LNCaP clone FGC (cell line): ENCODE data around the gene FOXK1.
A peak's percentile ranks its signal among the peaks of the same experiment; 100 is the strongest.

Experiments used
- DNase-seq: peaks from one replicate; pipeline ENCODE4 v3.0.0-alpha.2; 2011; ENCODE audit warnings: low read depth
- H3K4me3 ChIP-seq: 2 replicates; pipeline ENCODE4 v1.5.1; 2011; ENCODE audit warnings: mild to moderate bottlenecking, low read depth, low read length, control low read depth
- CTCF ChIP-seq: IDR thresholded peaks from 2 replicates; pipeline ENCODE4 v1.5.1; 2012; ENCODE audit warnings: mild to moderate bottlenecking; ENCODE audit not compliant: control insufficient read depth, insufficient read depth; ENCODE audit errors: extremely low read depth

FOXK1 gene

GRCh38 chr7:4744391-4745264 is 62.5 kb downstream of the FOXK1 start:
- DNase-seq = peak; percentile 97
- peak overlapping the region; percentile 28 for H3K4me3 ChIP-seq
- TF ChIP-seq CTCF = no peak

- no peak for TF ChIP-seq CTCF
- DNase-seq = no peak
- H3K4me3 ChIP-seq = peak overlapping the region; percentile 38
These were observed 63.3 kb downstream of the FOXK1 start for GRCh38 chr7:4745265-4745919.

GRCh38 chr7:4745971-4746919 is 64.2 kb downstream of the FOXK1 start:
- DNase-seq = no peak
- no peak for TF ChIP-seq CTCF

GRCh38 chr7:4747013-4747412 is 64.9 kb downstream of the FOXK1 start:
- DNase-seq = no peak
- TF ChIP-seq CTCF = no peak
- no peak overlapping the region for H3K4me3 ChIP-seq

More at GRCh38 chr7:4745971-4746919, 64.2 kb downstream of the FOXK1 start:
- H3K4me3 ChIP-seq = peak overlapping the region; percentile 38

- no peak for DNase-seq
- H3K4me3 ChIP-seq = no peak overlapping the region
- TF ChIP-seq CTCF = no peak
These were observed 65.7 kb downstream of the FOXK1 start for GRCh38 chr7:4747746-4748145.

- TF ChIP-seq CTCF = no peak
- no peak for DNase-seq
- no peak overlapping the region for H3K4me3 ChIP-seq
These were observed 66.2 kb downstream of the FOXK1 start for GRCh38 chr7:4748231-4748681.
